ENCODE results near the gene TTYH1. TPM values are rescaled to one million over a fixed set of nuclear protein-coding genes. Genes with fewer than 3 reads are reported as not detected.

TTYH1 gene
- total and polyA plus RNA-seq, 9 of the 15 experiments (the other 6 are each of a cell fraction or from before 2014, with no cell fraction given) = 0.08 TPM; not detected in 8

DNA sequence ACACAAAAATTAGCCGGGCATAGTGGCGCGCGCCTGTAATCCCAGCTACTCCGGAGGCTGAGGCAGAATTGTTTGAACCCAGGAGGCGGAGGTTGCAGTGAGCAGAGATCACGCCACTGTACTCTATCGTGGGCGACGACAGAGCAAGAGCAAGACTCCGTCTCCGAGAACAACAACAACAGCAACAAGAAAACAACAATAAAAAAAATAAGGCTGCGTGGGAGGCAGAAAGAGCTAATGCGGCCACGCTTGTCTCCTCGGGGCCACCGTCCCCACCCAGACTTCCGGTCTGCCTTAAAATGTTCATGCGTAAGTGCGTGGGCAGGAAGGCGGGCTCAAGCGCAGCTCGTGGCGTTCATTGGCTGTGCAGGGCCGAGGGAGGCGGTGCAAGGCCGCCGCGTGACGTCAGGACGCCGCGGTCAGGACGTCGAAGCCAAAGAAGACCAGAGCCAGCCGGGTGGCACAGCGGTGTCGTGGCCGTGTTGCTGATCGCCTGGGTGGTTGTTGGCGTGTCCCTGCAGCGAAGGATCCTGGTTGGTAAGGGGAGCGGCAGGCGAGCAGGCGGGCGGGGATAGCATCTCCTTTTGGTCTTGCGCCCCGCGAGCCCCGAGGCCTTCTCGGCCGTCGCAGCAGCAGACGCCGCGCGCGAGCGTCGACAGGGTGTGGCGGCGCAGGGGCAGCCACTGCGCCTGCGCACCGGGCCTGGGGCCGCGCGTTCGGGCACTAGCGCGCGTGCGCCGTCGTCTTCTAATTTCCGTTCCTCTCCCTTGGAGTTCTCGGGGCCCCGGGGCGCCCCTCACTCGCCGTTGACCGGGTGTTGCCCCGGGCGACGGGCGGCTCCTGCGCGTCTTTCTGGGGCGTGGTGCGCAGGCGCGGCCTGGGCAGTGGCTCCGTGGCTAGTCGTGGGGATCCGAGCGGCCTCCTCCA, 33.8 kb downstream of the TTYH1 start, which contains the start of gene LENG8 (continued):
- no peak for TF ChIP-seq ZFPM2 (CRISPR knock-in tag; IDR thresholded peaks at IDR 0.05)
- no peak for TF ChIP-seq DACH1 (IDR thresholded peaks at IDR 0.05; ENCODE audit: partially characterized antibody)
- TF ChIP-seq, protein P1, sequence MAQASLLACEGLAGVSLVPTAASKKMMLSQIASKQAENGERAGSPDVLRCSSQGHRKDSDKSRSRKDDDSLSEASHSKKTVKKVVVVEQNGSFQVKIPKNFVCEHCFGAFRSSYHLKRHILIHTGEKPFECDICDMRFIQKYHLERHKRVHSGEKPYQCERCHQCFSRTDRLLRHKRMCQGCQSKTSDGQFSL (CRISPR knock-in tag; IDR thresholded peaks at IDR 0.05) = no peak; the same call in 1 of the 2 replicates
- TF ChIP-seq, protein P1 (tag; IDR thresholded peaks at IDR 0.05) = no peak
- no peak for TF ChIP-seq KAT8 (IDR thresholded peaks at IDR 0.05; ENCODE audit: low read depth)
- TF ChIP-seq, protein P2, sequence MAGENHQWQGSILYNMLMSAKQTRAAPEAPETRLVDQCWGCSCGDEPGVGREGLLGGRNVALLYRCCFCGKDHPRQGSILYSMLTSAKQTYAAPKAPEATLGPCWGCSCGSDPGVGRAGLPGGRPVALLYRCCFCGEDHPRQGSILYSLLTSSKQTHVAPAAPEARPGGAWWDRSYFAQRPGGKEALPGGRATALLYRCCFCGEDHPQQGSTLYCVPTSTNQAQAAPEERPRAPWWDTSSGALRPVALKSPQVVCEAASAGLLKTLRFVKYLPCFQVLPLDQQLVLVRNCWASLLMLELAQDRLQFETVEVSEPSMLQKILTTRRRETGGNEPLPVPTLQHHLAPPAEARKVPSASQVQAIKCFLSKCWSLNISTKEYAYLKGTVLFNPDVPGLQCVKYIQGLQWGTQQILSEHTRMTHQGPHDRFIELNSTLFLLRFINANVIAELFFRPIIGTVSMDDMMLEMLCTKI (IDR thresholded peaks at IDR 0.05; ENCODE audit: partially characterized antibody) = no peak
- TF ChIP-seq NR4A1 (CRISPR knock-in tag; IDR thresholded peaks at IDR 0.05) = 0 out of 2 replicates have a peak, but pooled peaks have one; percentile 10
- TF ChIP-seq NR4A1 (tag; IDR thresholded peaks at IDR 0.05) = no peak
- TF ChIP-seq, protein P3, sequence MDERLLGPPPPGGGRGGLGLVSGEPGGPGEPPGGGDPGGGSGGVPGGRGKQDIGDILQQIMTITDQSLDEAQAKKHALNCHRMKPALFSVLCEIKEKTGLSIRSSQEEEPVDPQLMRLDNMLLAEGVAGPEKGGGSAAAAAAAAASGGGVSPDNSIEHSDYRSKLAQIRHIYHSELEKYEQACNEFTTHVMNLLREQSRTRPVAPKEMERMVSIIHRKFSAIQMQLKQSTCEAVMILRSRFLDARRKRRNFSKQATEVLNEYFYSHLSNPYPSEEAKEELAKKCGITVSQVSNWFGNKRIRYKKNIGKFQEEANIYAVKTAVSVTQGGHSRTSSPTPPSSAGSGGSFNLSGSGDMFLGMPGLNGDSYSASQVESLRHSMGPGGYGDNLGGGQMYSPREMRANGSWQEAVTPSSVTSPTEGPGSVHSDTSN (CRISPR knock-in tag; IDR thresholded peaks at IDR 0.05; ENCODE audit: low read depth) = no peak
- TF ChIP-seq, protein P3 (tag; conservative IDR thresholded peaks at IDR 0.05; ENCODE audit: low read depth) = no peak
- no peak for TF ChIP-seq ZNF175 (CRISPR knock-in tag; IDR thresholded peaks at IDR 0.05; ENCODE audit: low read depth)
- TF ChIP-seq RBM14 (IDR thresholded peaks at IDR 0.05; ENCODE audit: borderline replicate concordance, insufficient read depth, low read depth, low read length) = no peak
- TF ChIP-seq, protein P4, sequence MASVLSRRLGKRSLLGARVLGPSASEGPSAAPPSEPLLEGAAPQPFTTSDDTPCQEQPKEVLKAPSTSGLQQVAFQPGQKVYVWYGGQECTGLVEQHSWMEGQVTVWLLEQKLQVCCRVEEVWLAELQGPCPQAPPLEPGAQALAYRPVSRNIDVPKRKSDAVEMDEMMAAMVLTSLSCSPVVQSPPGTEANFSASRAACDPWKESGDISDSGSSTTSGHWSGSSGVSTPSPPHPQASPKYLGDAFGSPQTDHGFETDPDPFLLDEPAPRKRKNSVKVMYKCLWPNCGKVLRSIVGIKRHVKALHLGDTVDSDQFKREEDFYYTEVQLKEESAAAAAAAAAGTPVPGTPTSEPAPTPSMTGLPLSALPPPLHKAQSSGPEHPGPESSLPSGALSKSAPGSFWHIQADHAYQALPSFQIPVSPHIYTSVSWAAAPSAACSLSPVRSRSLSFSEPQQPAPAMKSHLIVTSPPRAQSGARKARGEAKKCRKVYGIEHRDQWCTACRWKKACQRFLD (CRISPR knock-in tag; IDR thresholded peaks at IDR 0.05) = peak; percentile 65; the same call in 1 of the 2 replicates
- TF ChIP-seq ZNF764 (CRISPR knock-in tag; IDR thresholded peaks at IDR 0.05; ENCODE audit: low read depth) = no peak
- TF ChIP-seq, protein P5, sequence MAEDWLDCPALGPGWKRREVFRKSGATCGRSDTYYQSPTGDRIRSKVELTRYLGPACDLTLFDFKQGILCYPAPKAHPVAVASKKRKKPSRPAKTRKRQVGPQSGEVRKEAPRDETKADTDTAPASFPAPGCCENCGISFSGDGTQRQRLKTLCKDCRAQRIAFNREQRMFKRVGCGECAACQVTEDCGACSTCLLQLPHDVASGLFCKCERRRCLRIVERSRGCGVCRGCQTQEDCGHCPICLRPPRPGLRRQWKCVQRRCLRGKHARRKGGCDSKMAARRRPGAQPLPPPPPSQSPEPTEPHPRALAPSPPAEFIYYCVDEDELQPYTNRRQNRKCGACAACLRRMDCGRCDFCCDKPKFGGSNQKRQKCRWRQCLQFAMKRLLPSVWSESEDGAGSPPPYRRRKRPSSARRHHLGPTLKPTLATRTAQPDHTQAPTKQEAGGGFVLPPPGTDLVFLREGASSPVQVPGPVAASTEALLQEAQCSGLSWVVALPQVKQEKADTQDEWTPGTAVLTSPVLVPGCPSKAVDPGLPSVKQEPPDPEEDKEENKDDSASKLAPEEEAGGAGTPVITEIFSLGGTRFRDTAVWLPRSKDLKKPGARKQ (CRISPR knock-in tag; IDR thresholded peaks at IDR 0.05) = no peak
- TF ChIP-seq BDP1 (IDR thresholded peaks at IDR 0.05; ENCODE audit: insufficient read depth, insufficient read length) = no peak
- no peak for TF ChIP-seq TRIM24 (IDR thresholded peaks at IDR 0.05)

Measured in K562 (cell line).